T follicular helper cell (primary cell): ENCODE results near the gene RINT1.

ENCODE experiments used
- DNase-seq: peaks from one replicate; pipeline ENCODE4 v3.0.0-alpha.2; 2020; ENCODE audit warnings: low read depth

The RINT1 gene

DNA sequence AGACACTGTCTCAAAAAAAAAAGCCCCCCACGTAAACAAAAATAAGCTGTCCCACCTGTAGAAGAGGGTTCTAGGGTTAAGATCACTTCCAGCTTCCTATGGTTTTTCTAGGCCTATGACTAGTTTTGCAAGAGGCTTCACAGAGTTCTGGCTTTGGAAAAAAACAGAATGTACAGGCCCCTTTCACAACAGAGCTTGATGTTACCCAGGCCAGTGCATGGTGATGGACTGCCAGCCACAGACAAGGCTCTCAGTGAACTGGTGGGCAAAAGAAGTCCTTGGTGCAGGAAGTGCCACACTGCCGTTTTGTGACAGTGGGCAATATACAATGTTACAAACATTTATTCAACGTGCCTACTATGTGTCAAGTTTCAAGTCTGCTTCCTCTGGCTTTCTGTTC lies 67.5 kb downstream of the RINT1 start:
- no peak for DNase-seq

DNA sequence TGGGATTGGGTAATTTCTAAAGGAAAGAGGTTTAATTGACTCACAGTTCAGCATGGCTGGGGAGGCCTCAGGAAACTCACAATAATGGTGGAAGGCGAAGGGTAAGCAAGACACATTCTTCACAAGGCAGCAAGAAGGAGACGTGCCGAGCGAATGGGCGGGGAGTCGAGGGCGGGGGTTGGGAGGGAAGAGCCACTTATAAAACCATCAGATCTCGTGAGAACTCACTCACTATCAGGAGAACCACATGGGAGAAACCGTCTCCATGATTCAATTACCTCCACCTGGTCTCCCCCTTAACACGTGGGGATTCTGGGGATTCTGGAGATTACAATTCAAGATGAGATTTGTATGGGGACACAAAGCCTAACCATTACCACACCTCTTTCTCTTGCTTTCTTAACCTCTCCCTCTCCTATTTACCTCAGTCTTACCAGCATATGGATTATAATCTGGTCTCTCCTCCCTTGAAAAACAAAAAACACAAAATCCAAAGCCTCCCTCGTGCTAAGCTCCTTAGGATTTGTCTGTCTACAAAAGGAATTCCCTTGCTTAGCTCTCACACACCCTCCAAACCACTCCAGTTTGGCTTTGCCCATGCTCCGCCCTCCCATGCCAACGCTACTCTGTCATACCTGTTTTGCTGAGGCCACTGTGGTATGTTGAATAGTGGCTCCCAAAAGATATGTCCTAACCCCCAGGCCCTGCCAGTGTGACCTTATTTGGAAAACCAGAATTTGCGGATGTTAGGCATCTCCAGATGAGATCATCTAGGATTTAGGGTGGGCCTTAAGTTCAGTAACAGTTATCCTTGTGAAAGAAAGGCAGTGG lies 68.9 kb downstream of the RINT1 start:
- no peak for DNase-seq

DNA sequence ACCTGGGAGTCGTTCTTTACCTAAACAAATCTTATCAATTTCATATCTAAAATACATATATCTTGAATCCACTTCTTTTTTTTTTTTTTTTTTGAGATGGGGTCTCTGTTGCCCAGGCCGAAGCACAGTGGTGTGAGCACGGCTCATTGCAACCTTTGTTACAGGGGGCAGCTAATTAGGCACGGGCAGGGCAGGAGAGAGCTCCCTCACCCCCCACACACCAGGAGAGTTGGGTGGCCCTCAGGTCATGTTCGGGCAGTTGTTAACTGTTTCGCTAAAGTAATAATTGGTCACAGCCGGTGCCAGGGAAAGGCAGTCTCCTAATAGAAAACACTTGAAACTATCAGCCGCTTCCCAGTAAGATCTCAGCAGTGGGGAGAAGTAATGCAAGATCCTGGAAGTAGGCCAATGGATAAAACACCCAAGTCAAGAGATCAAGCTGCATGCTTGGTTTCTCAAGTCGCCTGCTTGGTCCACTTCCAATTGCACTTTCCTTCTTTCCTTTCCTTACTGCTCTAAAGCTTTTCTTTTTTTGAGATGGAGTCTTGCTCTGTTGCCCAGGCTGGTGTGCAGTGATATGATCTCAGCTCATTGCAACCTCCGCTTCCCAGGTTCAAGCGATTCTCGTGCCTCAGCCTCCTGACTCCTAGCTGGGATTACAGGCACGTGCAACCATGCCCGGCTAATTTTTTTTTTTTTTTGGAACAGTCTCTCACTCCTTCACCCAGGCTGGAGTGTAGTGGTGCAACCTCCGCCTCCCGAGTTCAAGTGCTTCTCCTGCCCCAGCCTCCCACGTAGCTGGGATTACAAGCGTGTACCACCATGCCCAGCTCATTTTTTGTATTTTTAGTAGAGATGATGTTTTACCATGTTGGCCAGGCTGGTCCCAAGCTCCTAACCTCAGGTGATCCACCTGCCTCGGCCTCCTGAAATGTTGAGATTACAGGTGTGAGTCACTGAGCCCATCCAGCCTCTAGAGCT lies 70.6 kb downstream of the RINT1 start:
- DNase-seq: no peak

DNA sequence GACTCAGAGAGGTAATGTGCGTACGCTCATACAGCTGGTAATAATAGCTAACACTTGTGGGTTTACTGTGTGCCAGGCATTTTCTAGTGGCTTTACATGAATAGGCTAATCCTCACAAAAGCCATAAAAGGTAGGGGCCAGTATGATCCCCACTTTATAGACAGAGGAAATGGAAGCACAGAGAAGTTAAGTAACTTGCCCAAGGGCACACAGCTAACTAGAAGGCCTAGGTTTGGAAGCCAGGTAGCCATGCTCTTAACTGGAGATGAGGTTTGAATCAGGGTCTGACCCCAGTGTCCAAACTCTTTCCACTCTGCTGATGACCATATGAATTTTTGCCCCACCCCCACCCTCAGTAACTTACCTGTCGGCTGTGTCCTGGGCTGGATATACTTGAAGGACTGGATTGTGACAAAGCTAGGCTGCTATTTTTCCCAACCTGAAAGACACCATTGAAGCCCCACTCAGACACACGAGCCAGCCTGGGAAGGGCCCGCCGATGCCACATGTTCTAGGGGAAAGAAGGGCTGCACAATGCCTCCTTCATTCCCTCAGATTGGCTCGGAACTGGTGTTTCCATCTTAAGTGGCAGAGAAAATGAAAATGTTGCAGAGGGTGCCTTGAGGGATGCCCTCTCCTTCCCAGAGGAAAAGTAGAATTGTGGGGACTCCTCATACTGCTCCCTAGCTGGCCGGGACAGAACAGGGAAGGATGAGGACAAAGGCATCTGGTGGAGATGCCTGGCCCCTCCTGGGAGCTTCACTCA lies 78.3 kb downstream of the RINT1 start:
- no peak for DNase-seq

DNA sequence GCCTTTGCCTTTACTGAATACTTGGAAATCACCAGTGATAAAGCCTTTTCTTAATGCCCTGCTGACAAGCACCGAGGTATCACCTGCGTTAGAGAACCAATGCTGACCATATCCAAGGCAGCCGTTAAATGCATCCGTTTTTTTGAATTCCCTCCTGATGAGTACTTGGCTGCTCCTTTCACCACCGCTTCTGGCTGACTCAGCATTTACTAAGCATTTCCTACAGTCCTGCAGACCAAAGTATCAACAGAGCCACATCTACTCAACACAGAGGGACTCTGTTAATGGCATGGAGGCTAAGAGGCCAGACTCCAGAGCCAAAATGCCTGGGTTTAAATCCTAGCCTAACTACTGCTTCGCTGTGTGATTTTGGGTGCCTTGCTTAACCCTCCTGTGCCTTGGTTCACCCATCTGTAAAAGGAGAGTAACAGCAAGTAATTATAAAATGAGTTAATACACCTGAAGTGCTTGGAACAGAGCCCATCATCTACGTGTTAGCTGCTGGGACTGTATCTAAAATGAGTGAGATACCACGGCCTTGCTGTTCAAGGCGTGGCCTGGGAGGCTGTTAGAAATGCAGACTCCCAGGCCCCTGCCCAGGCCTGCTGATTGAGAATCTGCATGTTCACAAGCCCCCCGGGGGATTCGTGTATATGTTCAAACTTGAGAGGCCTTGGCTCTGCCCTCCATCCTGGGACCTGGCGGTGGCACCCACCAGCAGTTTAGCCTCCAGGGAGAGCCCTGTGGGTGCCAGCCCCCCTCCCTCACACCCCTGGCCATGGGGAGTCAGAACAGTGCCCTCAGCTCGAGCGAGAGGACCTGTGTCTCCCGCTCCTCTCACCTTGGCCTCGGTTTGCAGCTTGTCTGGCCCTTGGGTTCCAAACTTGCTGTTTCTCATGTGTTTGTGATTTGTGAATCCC lies 80.1 kb downstream of the RINT1 start:
- no peak for DNase-seq

DNA sequence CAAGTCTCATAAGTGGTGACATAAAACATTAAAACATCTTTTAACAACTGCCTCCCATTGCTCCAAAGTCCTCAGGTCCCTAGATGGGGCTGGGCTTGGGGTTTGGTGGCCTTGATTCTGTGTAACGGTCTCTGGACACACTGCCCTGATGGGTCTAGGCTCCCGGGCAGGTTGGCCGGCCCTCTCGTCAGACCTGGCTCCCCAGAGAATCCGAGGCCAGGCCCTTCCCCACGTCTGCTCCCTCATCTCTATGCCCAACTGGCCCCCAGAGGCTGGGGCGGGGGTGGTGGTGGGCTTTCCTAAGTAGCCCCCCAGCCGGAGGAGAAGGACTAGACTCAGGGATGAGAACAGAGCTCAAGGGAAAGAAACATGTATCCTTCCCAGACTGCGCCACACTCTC lies 80.8 kb downstream of the RINT1 start:
- no peak for DNase-seq

DNA sequence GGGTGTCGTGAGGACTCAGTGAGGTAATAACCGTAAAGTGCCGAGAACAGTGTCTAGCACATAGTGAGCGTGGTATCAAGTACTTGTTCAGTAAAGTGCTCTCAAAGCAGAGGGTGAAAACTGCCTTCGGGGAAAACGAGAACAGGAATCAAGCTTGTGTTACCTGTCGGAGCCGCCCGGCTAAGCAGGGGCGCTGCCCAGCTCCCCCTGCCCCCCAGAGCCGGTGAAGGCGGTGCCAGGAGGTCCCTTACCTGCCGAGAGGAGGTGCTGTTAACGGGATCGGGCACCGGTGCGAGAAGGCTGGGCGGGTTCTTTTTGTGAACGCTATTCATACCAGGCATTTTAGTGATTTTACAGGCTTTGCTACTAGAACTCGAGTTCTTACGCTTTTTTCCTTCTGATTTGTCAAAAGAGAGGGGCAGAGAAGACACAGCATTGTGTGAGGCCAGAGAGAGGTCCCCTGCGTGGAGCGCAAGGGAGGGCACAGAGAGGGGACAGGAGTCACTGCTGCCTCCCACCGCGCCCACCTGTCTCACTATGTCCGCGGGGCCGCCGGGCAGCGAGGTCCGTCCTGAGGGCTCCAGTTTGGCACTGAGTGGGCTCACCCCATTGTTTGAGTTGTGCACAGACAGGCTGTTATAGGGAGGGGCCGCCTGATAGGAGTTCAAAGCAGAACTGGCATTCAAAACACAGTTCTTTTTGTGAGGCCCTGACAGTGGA lies 81.8 kb downstream of the RINT1 start:
- DNase-seq: no peak

DNA sequence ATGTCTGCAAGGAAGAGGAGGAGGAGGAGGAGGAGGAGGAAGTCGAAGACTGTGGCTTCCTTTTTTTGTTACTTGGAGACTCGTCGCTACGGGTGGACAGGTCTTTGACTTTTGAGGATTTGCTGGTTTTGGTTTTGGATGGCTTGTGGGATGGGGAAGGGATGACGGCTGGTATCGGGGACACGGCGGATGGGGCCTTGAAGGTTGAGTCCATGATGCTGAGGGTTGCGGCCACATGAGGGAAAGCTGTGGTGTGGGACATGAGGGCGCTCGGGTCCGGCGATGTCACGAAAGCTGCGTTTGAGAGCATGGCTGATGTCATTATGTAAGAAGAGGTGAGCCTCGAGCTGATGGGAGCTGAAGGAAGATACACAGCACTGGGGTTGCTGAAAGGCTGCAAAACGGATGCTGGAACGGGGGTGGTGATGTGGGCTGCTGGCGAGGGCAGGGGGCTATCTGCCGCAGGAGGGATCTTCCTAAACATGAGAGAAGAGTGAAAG lies 82.4 kb downstream of the RINT1 start:
- DNase-seq: no peak
